Fibroblast of pulmonary artery (primary cell): ENCODE data around the gene NUB1.

ENCODE experiments used
- DNase-seq: peaks from one replicate; pipeline ENCODE4 v3.0.0-alpha.2; 2010; ENCODE audit warnings: low read depth
- H3K4me3 ChIP-seq: replicated peaks from 2 replicates; pipeline ENCODE4 v1.5.1; 2011; ENCODE audit warnings: low read depth, mild to moderate bottlenecking, control low read depth, low read length, moderate library complexity
- TF ChIP-seq, protein P1 (sequence below): IDR thresholded peaks from 2 replicates; pipeline ENCODE4 v1.5.1; 2011; ENCODE audit warnings: mild to moderate bottlenecking, control low read depth, low read length, inconsistent platforms; ENCODE audit errors: missing control alignments

The NUB1 gene

GRCh38 chr7:151351027-151351426, 9.4 kb downstream of the NUB1 start:
- no peak for DNase-seq
- TF ChIP-seq, protein P1, sequence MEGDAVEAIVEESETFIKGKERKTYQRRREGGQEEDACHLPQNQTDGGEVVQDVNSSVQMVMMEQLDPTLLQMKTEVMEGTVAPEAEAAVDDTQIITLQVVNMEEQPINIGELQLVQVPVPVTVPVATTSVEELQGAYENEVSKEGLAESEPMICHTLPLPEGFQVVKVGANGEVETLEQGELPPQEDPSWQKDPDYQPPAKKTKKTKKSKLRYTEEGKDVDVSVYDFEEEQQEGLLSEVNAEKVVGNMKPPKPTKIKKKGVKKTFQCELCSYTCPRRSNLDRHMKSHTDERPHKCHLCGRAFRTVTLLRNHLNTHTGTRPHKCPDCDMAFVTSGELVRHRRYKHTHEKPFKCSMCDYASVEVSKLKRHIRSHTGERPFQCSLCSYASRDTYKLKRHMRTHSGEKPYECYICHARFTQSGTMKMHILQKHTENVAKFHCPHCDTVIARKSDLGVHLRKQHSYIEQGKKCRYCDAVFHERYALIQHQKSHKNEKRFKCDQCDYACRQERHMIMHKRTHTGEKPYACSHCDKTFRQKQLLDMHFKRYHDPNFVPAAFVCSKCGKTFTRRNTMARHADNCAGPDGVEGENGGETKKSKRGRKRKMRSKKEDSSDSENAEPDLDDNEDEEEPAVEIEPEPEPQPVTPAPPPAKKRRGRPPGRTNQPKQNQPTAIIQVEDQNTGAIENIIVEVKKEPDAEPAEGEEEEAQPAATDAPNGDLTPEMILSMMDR = no peak
- no peak overlapping the region for H3K4me3 ChIP-seq

- DNase-seq = no peak
- no peak overlapping the region for H3K4me3 ChIP-seq
- TF ChIP-seq, protein P1 = no peak
Observed at GRCh38 chr7:151351967-151352366, 10.4 kb downstream of the NUB1 start.

GRCh38 chr7:151352512-151352911, 10.9 kb downstream of the NUB1 start:
- no peak for DNase-seq
- no peak overlapping the region for H3K4me3 ChIP-seq
- TF ChIP-seq, protein P1 = no peak

DNA sequence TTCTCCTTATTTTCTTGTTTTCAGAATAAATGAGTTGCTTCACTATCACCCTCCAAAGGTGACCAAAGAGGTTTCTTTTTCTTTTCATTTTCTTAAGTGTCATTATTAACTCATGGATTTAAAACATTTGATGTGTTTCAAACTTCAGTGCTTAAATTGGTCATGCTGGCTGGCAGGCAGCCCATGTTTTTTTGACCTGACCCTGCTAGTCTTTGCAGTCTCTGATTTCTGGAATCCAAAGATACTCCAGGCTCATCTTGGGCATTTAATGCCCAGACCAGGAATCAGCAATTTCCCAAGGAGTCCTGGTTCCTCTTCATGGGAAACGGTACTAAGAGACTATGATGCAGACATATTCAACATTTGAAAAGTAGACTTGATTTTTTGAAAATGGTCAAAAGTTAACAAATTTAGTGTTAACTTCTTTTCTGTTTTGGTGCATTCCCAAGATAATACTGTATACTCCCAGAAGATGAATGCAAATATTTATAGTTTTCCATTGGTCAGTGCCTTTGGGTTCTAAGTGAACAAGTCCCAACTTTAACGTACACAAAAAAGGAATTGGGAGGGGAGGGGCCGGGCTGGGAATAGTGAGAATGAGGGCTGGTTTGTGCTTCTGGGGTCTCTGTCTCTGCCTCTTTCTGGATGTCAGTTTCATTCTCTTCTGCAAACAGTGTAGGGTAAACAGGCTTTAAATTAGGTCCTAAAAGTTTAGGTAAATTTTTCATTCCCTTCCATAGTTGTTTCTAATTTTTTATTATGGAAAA, 19.8 kb downstream of the NUB1 start:
- H3K4me3 ChIP-seq = no peak overlapping the region
- DNase-seq = no peak
- TF ChIP-seq, protein P1 = no peak

- DNase-seq = no peak
- TF ChIP-seq, protein P1 = no peak
- H3K4me3 ChIP-seq = no peak overlapping the region
Observed at GRCh38 chr7:151363182-151363581, 21.6 kb downstream of the NUB1 start.

- TF ChIP-seq, protein P1 = no peak
- DNase-seq = no peak
Observed at GRCh38 chr7:151366166-151366879, 24.7 kb downstream of the NUB1 start.

GRCh38 chr7:151366880-151367222, 25.2 kb downstream of the NUB1 start:
- DNase-seq = peak; percentile 73
- TF ChIP-seq, protein P1 = no peak

More at GRCh38 chr7:151366166-151366879, 24.7 kb downstream of the NUB1 start:
- no peak overlapping the region for H3K4me3 ChIP-seq

More at GRCh38 chr7:151366880-151367222, 25.2 kb downstream of the NUB1 start:
- no peak overlapping the region for H3K4me3 ChIP-seq
